H1 (cell line): Measurements from ENCODE around the gene FKBP5. TPM values are rescaled to one million over a fixed set of nuclear protein-coding genes. Genes with fewer than 3 reads are reported as not detected.

Experiments
- CTCF ChIA-PET: fragments of 300-600 bp; sonication (Branson Sonifier 250); formaldehyde crosslinking; loops from one replicate; lab custom pipeline; 2021; ENCODE audit not compliant: partially characterized antibody; lab: Charles Lee
- POLR2A ChIA-PET: fragments of 300-600 bp; sonication (Branson Sonifier 250); formaldehyde crosslinking; loops from one replicate; lab custom pipeline; 2021; ENCODE audit warnings: inconsistent platforms; ENCODE audit not compliant: partially characterized antibody; lab: Charles Lee
- DNase-seq, 2 experiments: peaks; one replicate each; pipeline versions ENCODE4 v3.0.0 to v3.0.0-alpha.2; 2010 to 2022; ENCODE audit warnings: low spot score in 2 of 2, low read depth in 1 of 2, mixed read lengths in 1 of 2
- FAIRE-seq: peaks from 2 replicates; lab custom pipeline; 2011; peaks lifted over from hg19 to GRCh38; lab: Jason Lieb, UNC
- H2AFZ ChIP-seq: 2 replicates; pipeline ENCODE4 v1.8.1; 2012; ENCODE audit warnings: low read length, inconsistent platforms
- H2AK5ac ChIP-seq: 2 replicates; pipeline ENCODE4 v1.6.1; 2013; ENCODE audit warnings: low read depth, low read length
- H2BK120ac ChIP-seq: replicated peaks from 2 replicates; pipeline ENCODE3; 2013; ENCODE audit warnings: low read depth, low read length, inconsistent platforms
- H2BK12ac ChIP-seq: 2 replicates; pipeline ENCODE4 v1.6.1; 2013; ENCODE audit warnings: low read depth, low read length
- H2BK15ac ChIP-seq: 2 replicates; pipeline ENCODE4 v1.6.1; 2013; ENCODE audit warnings: low read length
- H2BK20ac ChIP-seq: 2 replicates; pipeline ENCODE4 v1.6.1; 2013; ENCODE audit warnings: low read length
- H2BK5ac ChIP-seq: 2 replicates; pipeline ENCODE4 v1.6.1; 2013; ENCODE audit warnings: low read depth, low read length
- H3K14ac ChIP-seq: 2 replicates; pipeline ENCODE4 v1.6.1; 2013; ENCODE audit warnings: inconsistent platforms; ENCODE audit not compliant: insufficient read length
- H3K18ac ChIP-seq: 2 replicates; pipeline ENCODE4 v1.6.1; 2013; ENCODE audit warnings: low read length; ENCODE audit errors: extremely low read depth
- H3K23ac ChIP-seq: 2 replicates; pipeline ENCODE4 v1.6.1; 2013; ENCODE audit warnings: inconsistent platforms; ENCODE audit not compliant: insufficient read length
- H3K23me2 ChIP-seq: 2 replicates; pipeline ENCODE4 v1.6.1; 2013; ENCODE audit warnings: low read depth, low read length
- H3K27ac ChIP-seq: 2 replicates; pipeline ENCODE4 v1.6.1; 2011; ENCODE audit warnings: low read depth, low read length, inconsistent platforms
- H3K27me3 ChIP-seq, 4 experiments: replicated peaks in 1 of 4; 1 replicate in 1 of 4; 2 replicates in 3 of 4; pipeline versions ENCODE4 v1.6.1 to v1.8.1; 2011 to 2013; ENCODE audit warnings: low read length in 3 of 4, mild to moderate bottlenecking in 3 of 4, inconsistent platforms in 2 of 4, mixed read lengths in 2 of 4, moderate library complexity in 1 of 4; ENCODE audit not compliant: control insufficient read depth in 3 of 4, insufficient read depth in 3 of 4; ENCODE audit errors: extremely low read depth in 1 of 4
- H3K36me3 ChIP-seq, 4 experiments: 2 replicates each; pipeline versions ENCODE4 v1.6.1 to v1.8.1; 2011 to 2013; ENCODE audit warnings: mild to moderate bottlenecking in 4 of 4, low read length in 3 of 4, moderate library complexity in 2 of 4, control low read depth in 1 of 4, inconsistent platforms in 1 of 4; ENCODE audit not compliant: insufficient read depth in 4 of 4, control insufficient read depth in 2 of 4
- H3K4ac ChIP-seq: replicated peaks from 2 replicates; pipeline ENCODE3; 2013; ENCODE audit warnings: low read length, low read depth, mixed read lengths, inconsistent platforms; ENCODE audit not compliant: insufficient read length
- H3K4me1 ChIP-seq, 4 experiments: replicated peaks in 1 of 4; 1 replicate in 1 of 4; 2 replicates in 3 of 4; pipeline versions ENCODE4 v1.6.1 to v1.8.1; 2011 to 2013; ENCODE audit warnings: low read length in 3 of 4, inconsistent platforms in 2 of 4, mixed read lengths in 1 of 4; ENCODE audit not compliant: insufficient read depth in 4 of 4, control insufficient read depth in 3 of 4
- H3K4me2 ChIP-seq, 2 experiments: 2 replicates each; pipeline versions ENCODE4 v1.6.1 to v1.8.1; 2011 to 2013; ENCODE audit warnings: low read depth in 2 of 2, low read length in 2 of 2, control low read depth in 1 of 2, inconsistent platforms in 1 of 2, mild to moderate bottlenecking in 1 of 2; ENCODE audit not compliant: insufficient read depth in 1 of 2
- H3K4me3 ChIP-seq, 4 experiments: fragments of 200-600, 300-600 bp in 1 of 4; sonication (generic), shearing (Covaris generic), sonication (Bioruptor Twin) in 1 of 4; 2 replicates each; pipeline versions ENCODE4 v1.5.1 to v1.8.1; 2011 to 2016; ENCODE audit warnings: low read length in 4 of 4, low read depth in 3 of 4, control low read depth in 2 of 4, inconsistent platforms in 2 of 4, mild to moderate bottlenecking in 2 of 4, mixed read lengths in 1 of 4, moderate library complexity in 1 of 4; ENCODE audit not compliant: insufficient read depth in 2 of 4; ENCODE audit errors: extremely low read depth in 1 of 4
- H3K56ac ChIP-seq: replicated peaks from 2 replicates; pipeline ENCODE3; 2013; ENCODE audit warnings: low read depth, mild to moderate bottlenecking, mixed read lengths, low read length, inconsistent platforms; ENCODE audit not compliant: insufficient read length
- H3K79me1 ChIP-seq: 2 replicates; pipeline ENCODE4 v1.6.1; 2013; ENCODE audit warnings: low read depth, low read length, control low read depth
- H3K79me2 ChIP-seq, 2 experiments: 2 replicates each; pipeline versions ENCODE4 v1.6.1 to v1.8.1; 2012 to 2013; ENCODE audit warnings: low read length in 2 of 2, mild to moderate bottlenecking in 2 of 2, inconsistent platforms in 1 of 2; ENCODE audit not compliant: insufficient read depth in 2 of 2, control insufficient read depth in 1 of 2
- H3K9ac ChIP-seq, 4 experiments: replicated peaks in 1 of 4; 1 replicate in 1 of 4; 2 replicates in 3 of 4; pipeline versions ENCODE4 v1.6.1 to v1.8.1; 2011 to 2013; ENCODE audit warnings: low read depth in 3 of 4, low read length in 3 of 4, control low read depth in 2 of 4, mild to moderate bottlenecking in 2 of 4, moderate library complexity in 2 of 4, inconsistent platforms in 1 of 4; ENCODE audit errors: extremely low read depth in 1 of 4
- H3K9me3 ChIP-seq, 2 experiments: 2 replicates each; pipeline versions ENCODE4 v1.6.1 to v1.8.1; 2012 to 2013; ENCODE audit warnings: mild to moderate bottlenecking in 2 of 2, moderate library complexity in 2 of 2, control low read depth in 1 of 2, inconsistent platforms in 1 of 2, low read depth in 1 of 2, low read length in 1 of 2, mixed read lengths in 1 of 2; ENCODE audit not compliant: insufficient read depth in 2 of 2
- H4K20me1 ChIP-seq, 2 experiments: replicated peaks in 1 of 2; 2 replicates each; pipeline versions ENCODE3 to v1.8.1; 2011 to 2013; ENCODE audit warnings: inconsistent platforms in 2 of 2, low read length in 2 of 2, mild to moderate bottlenecking in 1 of 2; ENCODE audit not compliant: insufficient read depth in 2 of 2, control insufficient read depth in 1 of 2
- H4K5ac ChIP-seq: 2 replicates; pipeline ENCODE4 v1.6.1; 2013; ENCODE audit warnings: low read length, low read depth, mixed read lengths, inconsistent platforms; ENCODE audit not compliant: insufficient read length
- H4K8ac ChIP-seq: 2 replicates; pipeline ENCODE4 v1.8.0; 2013; ENCODE audit warnings: mild to moderate bottlenecking, moderate library complexity, low read length, inconsistent platforms; ENCODE audit not compliant: insufficient read depth; ENCODE audit errors: extremely low read depth
- H4K91ac ChIP-seq: replicated peaks from 2 replicates; pipeline ENCODE3; 2013; ENCODE audit warnings: low read length, mixed read lengths, inconsistent platforms; ENCODE audit not compliant: insufficient read length
- BACH1 ChIP-seq: IDR thresholded peaks from 2 replicates; pipeline ENCODE4 v1.6.1; 2012; ENCODE audit warnings: low read length, improper control_type of control experiment
- CHD1 ChIP-seq: IDR thresholded peaks from 2 replicates; pipeline ENCODE4 v1.6.1; 2012; ENCODE audit warnings: low read depth, low read length, improper control_type of control experiment
- HDAC2 ChIP-seq, 2 experiments: fragments of 300-600 bp in 1 of 2; sonication (generic) in 1 of 2; IDR thresholded peaks; 2 replicates each; pipeline ENCODE4 v1.6.1; 2011 to 2012; ENCODE audit warnings: low read depth in 2 of 2, low read length in 2 of 2, mild to moderate bottlenecking in 2 of 2, moderate library complexity in 2 of 2, borderline replicate concordance in 1 of 2, inconsistent platforms in 1 of 2
- JUN ChIP-seq: IDR thresholded peaks from 2 replicates; pipeline ENCODE4 v1.6.1; 2011; ENCODE audit warnings: low read depth, mild to moderate bottlenecking, improper control_type of control experiment, low read length
- PHF8 ChIP-seq: fragments of 200-600 bp; sonication (generic); conservative IDR thresholded peaks from 2 replicates; pipeline ENCODE4 v1.7.1; 2012; ENCODE audit warnings: low read depth, mild to moderate bottlenecking, inconsistent platforms, low read length, moderate library complexity
- SIRT6 ChIP-seq: IDR thresholded peaks from one replicate; pipeline ENCODE4 v1.7.1; 2012; ENCODE audit warnings: low read length, inconsistent platforms
- SP1 ChIP-seq: IDR thresholded peaks from 2 replicates; pipeline ENCODE4 v1.6.1; 2011; ENCODE audit warnings: low read depth, low read length
- SRF ChIP-seq: IDR thresholded peaks from 2 replicates; pipeline ENCODE4 v1.6.1; 2011; ENCODE audit warnings: mild to moderate bottlenecking, low read depth, low read length, moderate library complexity
- YY1 ChIP-seq: IDR thresholded peaks from 2 replicates; pipeline ENCODE4 v1.6.1; 2011; ENCODE audit warnings: low read depth, mild to moderate bottlenecking, low read length
- WGBS, 2 experiments: shearing (Covaris generic) in 1 of 2; methylation state at CpG; one replicate each; pipeline versions ENCODE4 v1.1.6 to v1.1.7; 2013 to 2015; ENCODE audit warnings: low lambda C conversion rate in 2 of 2, mixed read lengths in 2 of 2, inconsistent platforms in 1 of 2, low coverage in 1 of 2, missing lambda C conversion rate in 1 of 2; ENCODE audit not compliant: insufficient replicate concordance in 2 of 2, insufficient coverage in 1 of 2, insufficient read length in 1 of 2; ENCODE audit errors: extremely low coverage in 1 of 2, missing lambda C conversion rate in 1 of 2; 5-methylcytosine and 5-hydroxymethylcytosine counted together
- polyA plus RNA-seq, 7 experiments: library from polyadenylated mRNA; depleted of rRNA in 3 of 7; stranded (reverse) in 5 of 7; unstranded in 2 of 7; fragments of >200 nt in 5 of 7; fragments of 200-250 nt in 2 of 7; gene quantifications; 1 replicate in 5 of 7; 2 replicates in 1 of 7; 4 replicates in 1 of 7; pipeline versions ENCODE4 v1.2.1 to v1.2.3, GENCODE V29; 2011 to 2013; ENCODE audit warnings: missing spikeins in 2 of 7, mixed read lengths in 2 of 7
- total RNA-seq: library from RNA; stranded (reverse); fragmentation: NEBNext Ultra II Directional; extraction: Animal tissue kit (Norgen Biotek cat#: 25700); gene quantifications from 2 replicates; pipeline ENCODE4 v1.2.1, GENCODE V29; 2021
- TF ChIP-seq, protein P1 (sequence below): IDR thresholded peaks from 2 replicates; pipeline ENCODE4 v1.6.1; 2011; ENCODE audit warnings: low read length, improper control_type of control experiment

FKBP5 gene
- total and polyA plus RNA-seq, 2 of the 8 experiments (the other 6 are each of a cell fraction or from before 2014, with no cell fraction given) = 14.3 to 40.4 TPM

- TF ChIP-seq JUN (no peak), YY1 (no peak), BACH1 (no peak), CHD1 (no peak), PHF8 (no peak), SIRT6 (no peak), SRF (no peak), SP1 (no peak), HDAC2 (IDR thresholded peaks at IDR 0.05; ENCODE audit: borderline replicate concordance in 1 of 2, low read depth in 2 of 2, low read length in 2 of 2) (no peak)
- TF ChIP-seq, protein P1, sequence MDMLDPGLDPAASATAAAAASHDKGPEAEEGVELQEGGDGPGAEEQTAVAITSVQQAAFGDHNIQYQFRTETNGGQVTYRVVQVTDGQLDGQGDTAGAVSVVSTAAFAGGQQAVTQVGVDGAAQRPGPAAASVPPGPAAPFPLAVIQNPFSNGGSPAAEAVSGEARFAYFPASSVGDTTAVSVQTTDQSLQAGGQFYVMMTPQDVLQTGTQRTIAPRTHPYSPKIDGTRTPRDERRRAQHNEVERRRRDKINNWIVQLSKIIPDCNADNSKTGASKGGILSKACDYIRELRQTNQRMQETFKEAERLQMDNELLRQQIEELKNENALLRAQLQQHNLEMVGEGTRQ = no peak
- no peak for FAIRE-seq
- POLR2A ChIA-PET = interaction anchor here (1.0 kb wide), 1 partner anchor 16 kb away, joined by 3 read pairs; no protein-coding TSS in a partner anchor
- no peak for DNase-seq
- Histone ChIP-seq H4K8ac (no peak overlapping the region), H3K23ac (no peak overlapping the region), H4K5ac (no peak overlapping the region), H2AFZ (no peak overlapping the region), H3K23me2 (no peaks in the 10 kb centered on the region), H2BK120ac (no peak overlapping the region), H3K18ac (no peak overlapping the region), H3K4me3 (no peak overlapping the region), H3K56ac (no peak overlapping the region), H3K79me2 (no peaks in the 10 kb centered on the region), H4K91ac (no peak overlapping the region), H3K4ac (no peak overlapping the region), H2BK5ac (no peak overlapping the region), H3K9me3 (no peaks in the 10 kb centered on the region), H3K4me1 (peaks cover 0 to 1% (median under 1%) of the 10 kb centered on the region in 4 experiments; a peak in 3 of 7 replicates), H2AK5ac (no peak overlapping the region), H4K20me1 (no peaks in the 10 kb centered on the region), H2BK12ac (no peak overlapping the region), H3K14ac (no peak overlapping the region), H3K36me3 (0 out of 8 replicates have a peak, but pooled peaks cover 0 to 1% (median 0%) of the 10 kb centered on the region in 4 experiments), H3K4me2 (no peak overlapping the region), H2BK20ac (no peak overlapping the region), H3K79me1 (no peaks in the 10 kb centered on the region), H3K27ac (no peak overlapping the region), H3K9ac (no peak overlapping the region), H2BK15ac (no peak overlapping the region), H3K27me3 (no peaks in the 10 kb centered on the region)
- WGBS, 2 experiments = 84% methylated on average over 13 of the region's 13 CpGs; no CpG with 5 or more reads in 1 of the 2 experiments
- CTCF ChIA-PET = interaction anchor here (0.5 to 1.8 kb wide), 7 partner anchors 11 to 161 kb away, joined by 3 to 9 read pairs (median 5); no protein-coding TSS in a partner anchor
Measured at GRCh38 chr6:35607517-35608233, 81.0 kb downstream of the FKBP5 start.
